Measurements from ENCODE around the gene MSRB3. TPM values are rescaled to one million over a fixed set of nuclear protein-coding genes. Genes with fewer than 3 reads are reported as not detected.

The MSRB3 gene
- total and polyA plus RNA-seq, 2 of the 8 experiments (the other 6 are each of a cell fraction or from before 2014, with no cell fraction given), result 0.32 to 1.2 TPM

DNA sequence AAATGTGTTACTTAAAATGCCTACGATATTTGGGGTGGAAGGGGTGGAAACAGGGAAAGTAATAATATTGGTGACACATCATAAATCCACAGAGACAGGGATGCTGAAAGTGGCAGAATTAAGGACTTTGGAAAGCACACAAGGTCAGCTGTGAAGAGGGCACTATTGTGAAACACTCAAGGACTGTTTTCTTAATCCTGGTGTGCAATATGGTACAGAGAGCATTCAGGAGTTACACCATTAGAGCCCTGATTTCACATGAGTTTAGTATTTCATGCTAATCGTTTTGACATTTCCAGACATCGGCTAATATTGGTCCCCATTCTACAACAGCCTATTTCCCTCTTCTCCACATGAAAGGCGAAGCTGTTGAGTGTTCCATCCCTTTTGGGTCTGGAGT, 219.2 kb downstream of the MSRB3 start (continued):
- no peak for TF ChIP-seq RFX5 (IDR thresholded peaks at IDR 0.05; ENCODE audit: borderline replicate concordance, low read depth, low read length)
- no peak for TF ChIP-seq CTBP2 (IDR thresholded peaks at IDR 0.05; ENCODE audit: borderline replicate concordance, insufficient read depth, insufficient read length, low read length)
- no peak for TF ChIP-seq KDM1A (IDR thresholded peaks at IDR 0.05; ENCODE audit: borderline replicate concordance, low read length)
- TF ChIP-seq, protein P1, sequence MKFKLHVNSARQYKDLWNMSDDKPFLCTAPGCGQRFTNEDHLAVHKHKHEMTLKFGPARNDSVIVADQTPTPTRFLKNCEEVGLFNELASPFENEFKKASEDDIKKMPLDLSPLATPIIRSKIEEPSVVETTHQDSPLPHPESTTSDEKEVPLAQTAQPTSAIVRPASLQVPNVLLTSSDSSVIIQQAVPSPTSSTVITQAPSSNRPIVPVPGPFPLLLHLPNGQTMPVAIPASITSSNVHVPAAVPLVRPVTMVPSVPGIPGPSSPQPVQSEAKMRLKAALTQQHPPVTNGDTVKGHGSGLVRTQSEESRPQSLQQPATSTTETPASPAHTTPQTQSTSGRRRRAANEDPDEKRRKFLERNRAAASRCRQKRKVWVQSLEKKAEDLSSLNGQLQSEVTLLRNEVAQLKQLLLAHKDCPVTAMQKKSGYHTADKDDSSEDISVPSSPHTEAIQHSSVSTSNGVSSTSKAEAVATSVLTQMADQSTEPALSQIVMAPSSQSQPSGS (IDR thresholded peaks at IDR 0.05; ENCODE audit: low read length), result no peak
- no peak for TF ChIP-seq EZH2 (IDR thresholded peaks at IDR 0.05; ENCODE audit: low read depth, low read length, severe bottlenecking)
- TF ChIP-seq ASH2L (IDR thresholded peaks at IDR 0.05; ENCODE audit: low read length), result no peak
- TF ChIP-seq CHD2 (IDR thresholded peaks at IDR 0.05; ENCODE audit: low read length), result no peak
- TF ChIP-seq BRCA1 (IDR thresholded peaks at IDR 0.05; ENCODE audit: low read depth, low read length), result no peak
